ENCODE results near the gene PRKG1. TPM values are rescaled to one million over a fixed set of nuclear protein-coding genes. Genes with fewer than 3 reads are reported as not detected.

Gene PRKG1
- polyA plus RNA-seq, 3 donors = not detected

- Histone ChIP-seq H3K79me2 (ENCODE audit: insufficient read depth, low read length) (no peaks in the 10 kb centered on the region), H3K27me3 (ENCODE audit: control insufficient read depth in 2 of 2, insufficient read depth in 2 of 2, low read length in 2 of 2) (no peaks in the 10 kb centered on the region), H4K20me1 (ENCODE audit: insufficient read depth, low read length) (no peaks in the 10 kb centered on the region), H3K4me1 (ENCODE audit: control insufficient read depth in 1 of 2, insufficient read depth in 2 of 2, low read length in 2 of 2) (no peaks in the 10 kb centered on the region), H2AFZ (ENCODE audit: insufficient read depth, low read depth, low read length, poor library complexity, severe bottlenecking) (no peak overlapping the region), H3K4me2 (replicated peaks; ENCODE audit: extremely low read depth, low read length, poor library complexity, severe bottlenecking) (no peak overlapping the region), H3K4me3 (replicated peaks in 1 of 3; ENCODE audit: low read depth in 2 of 3, low read length in 3 of 3) (no peak overlapping the region), H3K9me3 (replicated peaks in 1 of 2; ENCODE audit: control insufficient read depth in 1 of 2, insufficient read depth in 1 of 2, low read length in 2 of 2) (no peaks in the 10 kb centered on the region), H3K36me3 (replicated peaks in 1 of 2; ENCODE audit: control insufficient read depth in 1 of 2, insufficient read depth in 2 of 2, low read length in 2 of 2) (no peaks in the 10 kb centered on the region), H3K27ac (ENCODE audit: low read depth in 1 of 2, low read length in 2 of 2) (no peak overlapping the region), H3K9ac (ENCODE audit: insufficient read depth, low read length, poor library complexity, severe bottlenecking) (no peak overlapping the region)
- TF ChIP-seq CTCF (IDR thresholded peaks at IDR 0.05) = no peak
- no peak for DNase-seq
- Mint-ChIP-seq H3K36me3 (no peaks in the 10 kb centered on the region), H3K9me3 (peaks cover 0 to 6% (median 2%) of the 10 kb centered on the region in 7 donors), H3K4me3 (no peak overlapping the region), H3K27ac (no peak overlapping the region), H3K4me1 (no peaks in the 10 kb centered on the region), H3K27me3 (ENCODE audit: low read depth in 3 of 3) (no peaks in the 10 kb centered on the region)
- intact Hi-C loops (cut with micrococcal nuclease) = no loop called here
Observed at GRCh38 chr10:52119507-52119906, 1045.2 kb downstream of the PRKG1 start.

GRCh38 chr10:52121688-52122087 lies 1047.4 kb downstream of the PRKG1 start:
- H3K27me3 Mint-ChIP-seq (ENCODE audit: low read depth in 3 of 3) = no peaks in the 10 kb centered on the region
- Histone ChIP-seq H3K79me2 (ENCODE audit: insufficient read depth, low read length) (no peaks in the 10 kb centered on the region), H4K20me1 (ENCODE audit: insufficient read depth, low read length) (no peaks in the 10 kb centered on the region), H3K36me3 (replicated peaks in 1 of 2; ENCODE audit: control insufficient read depth in 1 of 2, insufficient read depth in 2 of 2, low read length in 2 of 2) (no peaks in the 10 kb centered on the region), H3K9me3 (replicated peaks in 1 of 2; ENCODE audit: control insufficient read depth in 1 of 2, insufficient read depth in 1 of 2, low read length in 2 of 2) (no peaks in the 10 kb centered on the region), H3K4me2 (replicated peaks; ENCODE audit: extremely low read depth, low read length, poor library complexity, severe bottlenecking) (no peak overlapping the region), H2AFZ (ENCODE audit: insufficient read depth, low read depth, low read length, poor library complexity, severe bottlenecking) (no peak overlapping the region), H3K27ac (ENCODE audit: low read depth in 1 of 2, low read length in 2 of 2) (no peak overlapping the region), H3K27me3 (ENCODE audit: control insufficient read depth in 2 of 2, insufficient read depth in 2 of 2, low read length in 2 of 2) (no peaks in the 10 kb centered on the region), H3K4me1 (ENCODE audit: control insufficient read depth in 1 of 2, insufficient read depth in 2 of 2, low read length in 2 of 2) (no peaks in the 10 kb centered on the region), H3K9ac (ENCODE audit: insufficient read depth, low read length, poor library complexity, severe bottlenecking) (no peak overlapping the region), H3K4me3 (replicated peaks in 1 of 3; ENCODE audit: low read depth in 2 of 3, low read length in 3 of 3) (no peak overlapping the region)
- H3K4me3 Mint-ChIP-seq = no peak overlapping the region
- intact Hi-C loops (cut with micrococcal nuclease) = no loop called here
- peaks cover 0 to 6% (median 2%) of the 10 kb centered on the region in 7 donors for H3K9me3 Mint-ChIP-seq
- no peak for TF ChIP-seq CTCF (IDR thresholded peaks at IDR 0.05)
- WGBS (ENCODE audit: insufficient coverage) = 78% methylated on average over 4 of the region's 4 CpGs
- H3K36me3 Mint-ChIP-seq = no peaks in the 10 kb centered on the region
- DNase-seq = no peak
- no peak overlapping the region for H3K27ac Mint-ChIP-seq
- no peaks in the 10 kb centered on the region for H3K4me1 Mint-ChIP-seq
